Uterus (tissue), 2 donors: ENCODE data around the gene PCDHGA6.

Experiments used
- CTCF ChIP-seq, 4 experiments: fragments of 200-600 bp in 2 of 4; fragments of 450-650 bp in 2 of 4; sonication (generic) in 2 of 4; IDR thresholded peaks; one replicate each; pipeline ENCODE4 v1.5.1; 2016 to 2019; ENCODE audit warnings: antibody characterized with exemption in 4 of 4, mild to moderate bottlenecking in 2 of 4, moderate library complexity in 1 of 4
- POLR2A ChIP-seq, 2 donors: fragments of 450-650 bp; IDR thresholded peaks; one replicate each; pipeline ENCODE4 v1.6.1; 2016; ENCODE audit warnings: antibody characterized with exemption in 2 of 2, mild to moderate bottlenecking in 1 of 2, moderate library complexity in 1 of 2

GRCh38 chr5:141345327-141345726 is 28.4 kb upstream of the PCDHGA6 start:
- TF ChIP-seq POLR2A (IDR thresholded peaks at IDR 0.05) (no peak), CTCF (IDR thresholded peaks at IDR 0.05) (no peak)
